NCI-H82 treated with DMSO at 0.1 percent for 48 hours (cell line): Measurements from ENCODE around the gene GLRX.
A peak's percentile ranks its signal among the peaks of the same experiment; 100 is the strongest.
"Not testable (repeated sequence)": the region's sequence is repeated elsewhere in the genome, so short reads cannot be mapped to it uniquely, and the experiment has no call there.

Experiments used
- DNase-seq: peaks from one replicate; lab custom pipeline; 2025; ENCODE audit not compliant: unreplicated experiment; lab: John Stamatoyannopoulos, UW

The GLRX gene

GRCh38 chr5:95830226-95830625, 7.7 kb upstream of the GLRX start:
- DNase-seq: no peak

GRCh38 chr5:95827892-95828246, 5.3 kb upstream of the GLRX start:
- DNase-seq: no peak

- DNase-seq: no peak
These were observed 4.7 kb upstream of the GLRX start for GRCh38 chr5:95826949-95827891.

- DNase-seq: no peak
These were observed 3.0 kb upstream of the GLRX start for GRCh38 chr5:95825495-95825894.

- DNase-seq: no peak
These were observed 2.2 kb upstream of the GLRX start for GRCh38 chr5:95824747-95825146.

- DNase-seq: no peak
These were observed 1.4 kb upstream of the GLRX start for GRCh38 chr5:95823738-95824609.

GRCh38 chr5:95823218-95823737, 752 bp upstream of the GLRX start:
- no peak for DNase-seq

- peak; percentile 42 for DNase-seq
These were observed 434 bp downstream of the GLRX start for GRCh38 chr5:95822043-95822541.

- no peak for DNase-seq
These were observed 1.2 kb downstream of the GLRX start for GRCh38 chr5:95821110-95822021.

GRCh38 chr5:95818181-95819147, 4.1 kb downstream of the GLRX start:
- DNase-seq: no peak

GRCh38 chr5:95817430-95817829, 5.1 kb downstream of the GLRX start:
- no peak for DNase-seq

- no peak for DNase-seq
These were observed 5.8 kb downstream of the GLRX start for GRCh38 chr5:95816776-95817175.

GRCh38 chr5:95816341-95816740, 6.2 kb downstream of the GLRX start:
- no peak for DNase-seq

- no peak for DNase-seq
These were observed 7.3 kb downstream of the GLRX start for GRCh38 chr5:95815155-95815729.

GRCh38 chr5:95813035-95813434, 9.5 kb downstream of the GLRX start:
- not testable (repeated sequence) for DNase-seq

- no peak for DNase-seq
These were observed 10.5 kb downstream of the GLRX start for GRCh38 chr5:95812074-95812471.

GRCh38 chr5:95811461-95812073, 11.0 kb downstream of the GLRX start:
- DNase-seq: not testable (repeated sequence)

- DNase-seq: not testable (repeated sequence)
These were observed 11.5 kb downstream of the GLRX start for GRCh38 chr5:95811126-95811423.
